SK-N-SH treated with all-trans-retinoic acid at 6 μM for 48 hours (cell line): Measurements from ENCODE around the gene ZFAND5.

Experiments
- ATAC-seq: fragments of 200-7000 bp; cut with Tn5 transposase; 3 replicates; pipeline ENCODE4 v1.9.1; 2020; ENCODE audit warnings: mild to moderate bottlenecking, moderate library complexity
- ARNTL ChIP-seq: fragments of 450-650 bp; formaldehyde crosslinking; IDR thresholded peaks from 2 replicates; pipeline ENCODE4 v1.5.0; 2020; ENCODE audit warnings: low read depth, mild to moderate bottlenecking, moderate library complexity, borderline replicate concordance
- BACH2 ChIP-seq: fragments of 250-450 bp; sonication (Bioruptor Pico); IDR thresholded peaks from 2 replicates; pipeline ENCODE4 v1.9.0; 2021; ENCODE audit warnings: mild to moderate bottlenecking, borderline replicate concordance
- CSDC2 ChIP-seq: fragments of 250-450 bp; sonication (Bioruptor Pico); IDR thresholded peaks from 2 replicates; pipeline ENCODE4 v1.5.0; 2020; ENCODE audit warnings: mild to moderate bottlenecking, moderate library complexity
- ESRRG ChIP-seq: fragments of 250-450 bp; sonication (Bioruptor Pico); IDR thresholded peaks from 2 replicates; pipeline ENCODE4 v1.6.1; 2021; ENCODE audit warnings: mild to moderate bottlenecking
- GLIS3 ChIP-seq: fragments of 250-450 bp; sonication (Bioruptor Pico); IDR thresholded peaks from 2 replicates; pipeline ENCODE4 v1.5.0; 2020; ENCODE audit warnings: mild to moderate bottlenecking, moderate library complexity
- OSR1 ChIP-seq: fragments of 250-450 bp; sonication (Bioruptor Pico); IDR thresholded peaks from 2 replicates; pipeline ENCODE4 v1.8.0; 2022; ENCODE audit warnings: moderate library complexity, mild to moderate bottlenecking, inconsistent platforms
- PATZ1 ChIP-seq: fragments of 250-450 bp; sonication (Bioruptor Pico); IDR thresholded peaks from 2 replicates; pipeline ENCODE4 v1.8.0; 2020; ENCODE audit warnings: mild to moderate bottlenecking, moderate library complexity, borderline replicate concordance
- POU6F1 ChIP-seq: fragments of 250-450 bp; sonication (Bioruptor Pico); IDR thresholded peaks from 2 replicates; pipeline ENCODE4 v1.8.0; 2021; ENCODE audit warnings: low read depth, mild to moderate bottlenecking, moderate library complexity, borderline replicate concordance
- PPARA ChIP-seq: fragments of 250-450 bp; sonication (Bioruptor Pico); IDR thresholded peaks from 2 replicates; pipeline ENCODE4 v1.5.0; 2020; ENCODE audit warnings: mild to moderate bottlenecking, borderline replicate concordance
- RARB ChIP-seq: fragments of 250-450 bp; sonication (Bioruptor Pico); IDR thresholded peaks from 2 replicates; pipeline ENCODE4 v1.8.0; 2021; ENCODE audit warnings: mild to moderate bottlenecking, moderate library complexity
- SNAI2 ChIP-seq: fragments of 250-450 bp; sonication (Bioruptor Pico); IDR thresholded peaks from 2 replicates; pipeline ENCODE4 v1.5.0; 2020; ENCODE audit warnings: mild to moderate bottlenecking, moderate library complexity
- TCF4 ChIP-seq: fragments of 250-450 bp; sonication (Bioruptor Pico); IDR thresholded peaks from 2 replicates; pipeline ENCODE4 v1.8.0; 2021; ENCODE audit warnings: mild to moderate bottlenecking, moderate library complexity, borderline replicate concordance
- TOX ChIP-seq: fragments of 250-450 bp; sonication (Bioruptor Pico); IDR thresholded peaks from 2 replicates; pipeline ENCODE4 v1.8.0; 2021; ENCODE audit warnings: mild to moderate bottlenecking, moderate library complexity, borderline replicate concordance
- ZFP3 ChIP-seq: fragments of 250-450 bp; sonication (Bioruptor Pico); IDR thresholded peaks from 2 replicates; pipeline ENCODE4 v1.5.0; 2020; ENCODE audit warnings: mild to moderate bottlenecking, moderate library complexity
- ZFP30 ChIP-seq: fragments of 450-650 bp; formaldehyde crosslinking; IDR thresholded peaks from 2 replicates; pipeline ENCODE4 v1.5.0; 2022; ENCODE audit warnings: mild to moderate bottlenecking, moderate library complexity
- ZNF565 ChIP-seq: fragments of 450-650 bp; formaldehyde crosslinking; conservative IDR thresholded peaks from 2 replicates; pipeline ENCODE4 v1.5.0; 2020; ENCODE audit warnings: low read depth, mild to moderate bottlenecking, moderate library complexity
- ZNF70 ChIP-seq: fragments of 450-650 bp; formaldehyde crosslinking; IDR thresholded peaks from 2 replicates; pipeline ENCODE4 v1.5.0; 2020; ENCODE audit warnings: mild to moderate bottlenecking, moderate library complexity
- ZNF8 ChIP-seq: fragments of 450-650 bp; formaldehyde crosslinking; IDR thresholded peaks from 2 replicates; pipeline ENCODE4 v1.5.0; 2020; ENCODE audit warnings: mild to moderate bottlenecking, moderate library complexity
- TF ChIP-seq, protein P1 (sequence below): fragments of 250-450 bp; sonication (Bioruptor Pico); IDR thresholded peaks from 2 replicates; pipeline ENCODE4 v1.5.1; 2021; ENCODE audit warnings: mild to moderate bottlenecking, moderate library complexity
- TF ChIP-seq, protein P2 (sequence below): fragments of 250-450 bp; sonication (Bioruptor Pico); IDR thresholded peaks from 2 replicates; pipeline ENCODE4 v1.5.0; 2020; ENCODE audit warnings: mild to moderate bottlenecking, moderate library complexity

The ZFAND5 gene

GRCh38 chr9:72355153-72355552, 9.9 kb downstream of the ZFAND5 start:
- no peak for ATAC-seq

DNA sequence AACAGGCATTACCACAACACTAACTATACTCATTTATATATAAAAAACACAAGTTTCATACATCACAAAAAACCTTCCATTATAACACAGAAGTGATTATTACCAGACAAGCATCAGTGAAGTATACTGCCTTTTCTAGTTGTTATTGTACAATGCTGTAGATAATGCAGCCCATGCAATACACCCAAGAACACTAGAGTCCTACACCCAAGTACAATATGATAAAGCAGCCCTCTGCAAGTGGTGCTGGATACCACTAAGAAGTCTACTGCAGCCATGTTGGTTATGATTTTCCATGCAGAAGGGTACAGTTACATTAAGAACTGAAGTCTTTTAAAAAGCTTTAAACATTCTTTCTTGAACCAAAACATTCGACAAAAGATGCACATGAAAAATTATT, 10.3 kb downstream of the ZFAND5 start:
- no peak for TF ChIP-seq RARB (CRISPR knock-in tag)
- TF ChIP-seq ZFP3 (CRISPR knock-in tag), result no peak
- no peak for TF ChIP-seq ARNTL (CRISPR knock-in tag)
- TF ChIP-seq CSDC2 (CRISPR knock-in tag), result no peak
- TF ChIP-seq POU6F1 (CRISPR knock-in tag), result no peak
- TF ChIP-seq ZNF565, result no peak
- no peak for TF ChIP-seq SNAI2 (CRISPR knock-in tag)
- TF ChIP-seq ZFP30 (CRISPR knock-in tag), result no peak
- TF ChIP-seq ESRRG, result no peak
- TF ChIP-seq ZNF8 (CRISPR knock-in tag), result no peak
- no peak for TF ChIP-seq PATZ1 (CRISPR knock-in tag)
- TF ChIP-seq BACH2 (CRISPR knock-in tag), result no peak
- TF ChIP-seq TCF4 (CRISPR knock-in tag), result no peak
- TF ChIP-seq, protein P1, sequence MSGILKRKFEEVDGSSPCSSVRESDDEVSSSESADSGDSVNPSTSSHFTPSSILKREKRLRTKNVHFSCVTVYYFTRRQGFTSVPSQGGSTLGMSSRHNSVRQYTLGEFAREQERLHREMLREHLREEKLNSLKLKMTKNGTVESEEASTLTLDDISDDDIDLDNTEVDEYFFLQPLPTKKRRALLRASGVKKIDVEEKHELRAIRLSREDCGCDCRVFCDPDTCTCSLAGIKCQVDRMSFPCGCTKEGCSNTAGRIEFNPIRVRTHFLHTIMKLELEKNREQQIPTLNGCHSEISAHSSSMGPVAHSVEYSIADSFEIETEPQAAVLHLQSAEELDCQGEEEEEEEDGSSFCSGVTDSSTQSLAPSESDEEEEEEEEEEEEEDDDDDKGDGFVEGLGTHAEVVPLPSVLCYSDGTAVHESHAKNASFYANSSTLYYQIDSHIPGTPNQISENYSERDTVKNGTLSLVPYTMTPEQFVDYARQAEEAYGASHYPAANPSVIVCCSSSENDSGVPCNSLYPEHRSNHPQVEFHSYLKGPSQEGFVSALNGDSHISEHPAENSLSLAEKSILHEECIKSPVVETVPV (CRISPR knock-in tag), result no peak
- no peak for TF ChIP-seq TOX (CRISPR knock-in tag)
- TF ChIP-seq, protein P2, sequence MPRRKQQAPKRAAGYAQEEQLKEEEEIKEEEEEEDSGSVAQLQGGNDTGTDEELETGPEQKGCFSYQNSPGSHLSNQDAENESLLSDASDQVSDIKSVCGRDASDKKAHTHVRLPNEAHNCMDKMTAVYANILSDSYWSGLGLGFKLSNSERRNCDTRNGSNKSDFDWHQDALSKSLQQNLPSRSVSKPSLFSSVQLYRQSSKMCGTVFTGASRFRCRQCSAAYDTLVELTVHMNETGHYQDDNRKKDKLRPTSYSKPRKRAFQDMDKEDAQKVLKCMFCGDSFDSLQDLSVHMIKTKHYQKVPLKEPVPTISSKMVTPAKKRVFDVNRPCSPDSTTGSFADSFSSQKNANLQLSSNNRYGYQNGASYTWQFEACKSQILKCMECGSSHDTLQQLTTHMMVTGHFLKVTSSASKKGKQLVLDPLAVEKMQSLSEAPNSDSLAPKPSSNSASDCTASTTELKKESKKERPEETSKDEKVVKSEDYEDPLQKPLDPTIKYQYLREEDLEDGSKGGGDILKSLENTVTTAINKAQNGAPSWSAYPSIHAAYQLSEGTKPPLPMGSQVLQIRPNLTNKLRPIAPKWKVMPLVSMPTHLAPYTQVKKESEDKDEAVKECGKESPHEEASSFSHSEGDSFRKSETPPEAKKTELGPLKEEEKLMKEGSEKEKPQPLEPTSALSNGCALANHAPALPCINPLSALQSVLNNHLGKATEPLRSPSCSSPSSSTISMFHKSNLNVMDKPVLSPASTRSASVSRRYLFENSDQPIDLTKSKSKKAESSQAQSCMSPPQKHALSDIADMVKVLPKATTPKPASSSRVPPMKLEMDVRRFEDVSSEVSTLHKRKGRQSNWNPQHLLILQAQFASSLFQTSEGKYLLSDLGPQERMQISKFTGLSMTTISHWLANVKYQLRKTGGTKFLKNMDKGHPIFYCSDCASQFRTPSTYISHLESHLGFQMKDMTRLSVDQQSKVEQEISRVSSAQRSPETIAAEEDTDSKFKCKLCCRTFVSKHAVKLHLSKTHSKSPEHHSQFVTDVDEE, result no peak
- TF ChIP-seq, all 23 proteins: peak for 0
- ATAC-seq, result no peak

More at GRCh38 chr9:72355153-72355552, 9.9 kb downstream of the ZFAND5 start:
- no peak for TF ChIP-seq PPARA (CRISPR knock-in tag)
- TF ChIP-seq ZNF70 (CRISPR knock-in tag), result no peak
- TF ChIP-seq ESRRG, result no peak
- TF ChIP-seq GLIS3, result no peak
- TF ChIP-seq OSR1, result no peak
- TF ChIP-seq, protein P2, result no peak
- TF ChIP-seq RARB (CRISPR knock-in tag), result no peak
- TF ChIP-seq, protein P1 (CRISPR knock-in tag), result no peak
- TF ChIP-seq, all 23 proteins: peak for 0
